CD14-positive monocyte (primary cell): Measurements from ENCODE around the gene ATL1. TPM values are rescaled to one million over a fixed set of nuclear protein-coding genes. Genes with fewer than 3 reads are reported as not detected.

ENCODE experiments used
- DNase-seq, 3 donors: peaks; one replicate each; pipeline ENCODE4 v3.0.0-alpha.2; 2011 to 2022
- H2AFZ ChIP-seq: 2 replicates; pipeline ENCODE4 v1.6.0; 2012; ENCODE audit warnings: mild to moderate bottlenecking, low read depth, low read length, inconsistent platforms; ENCODE audit not compliant: insufficient read depth, poor library complexity, severe bottlenecking
- H3K27ac ChIP-seq, 2 donors: 1 replicate in 1 of 2; 2 replicates in 1 of 2; pipeline ENCODE4 v1.5.1; 2012 to 2013; ENCODE audit warnings: low read length in 2 of 2, control low read depth in 1 of 2, inconsistent platforms in 1 of 2, low read depth in 1 of 2, mild to moderate bottlenecking in 1 of 2
- H3K27me3 ChIP-seq, 2 donors: one replicate each; pipeline versions ENCODE4 v1.6.0 to v1.6.1; 2011 to 2013; ENCODE audit warnings: low read length in 2 of 2; ENCODE audit not compliant: control insufficient read depth in 2 of 2, insufficient read depth in 2 of 2
- H3K36me3 ChIP-seq, 2 donors: replicated peaks in 1 of 2; 1 replicate in 1 of 2; 2 replicates in 1 of 2; pipeline versions ENCODE4 v1.5.1 to v1.6.1; 2012 to 2013; ENCODE audit warnings: low read length in 2 of 2, control low read depth in 1 of 2, inconsistent platforms in 1 of 2, mild to moderate bottlenecking in 1 of 2; ENCODE audit not compliant: insufficient read depth in 2 of 2, control insufficient read depth in 1 of 2
- H3K4me1 ChIP-seq, 2 donors: 1 replicate in 1 of 2; 2 replicates in 1 of 2; pipeline versions ENCODE4 v1.5.1 to v1.6.1; 2012 to 2013; ENCODE audit warnings: low read length in 2 of 2, control low read depth in 1 of 2, inconsistent platforms in 1 of 2, mild to moderate bottlenecking in 1 of 2, moderate library complexity in 1 of 2; ENCODE audit not compliant: insufficient read depth in 2 of 2, control insufficient read depth in 1 of 2
- H3K4me2 ChIP-seq: replicated peaks from 2 replicates; pipeline ENCODE3; 2012; ENCODE audit warnings: low read length, moderate library complexity, mild to moderate bottlenecking; ENCODE audit not compliant: poor library complexity, severe bottlenecking; ENCODE audit errors: extremely low read depth
- H3K4me3 ChIP-seq, 3 experiments: fragments of 200-600 bp in 1 of 3; sonication (generic) in 1 of 3; replicated peaks in 1 of 3; 1 replicate in 2 of 3; 2 replicates in 1 of 3; pipeline ENCODE4 v1.5.1; 2011 to 2013; ENCODE audit warnings: low read length in 3 of 3, mild to moderate bottlenecking in 3 of 3, control low read depth in 2 of 3, low read depth in 2 of 3, inconsistent platforms in 1 of 3, moderate library complexity in 1 of 3
- H3K79me2 ChIP-seq: 2 replicates; pipeline ENCODE4 v1.6.0; 2012; ENCODE audit warnings: mild to moderate bottlenecking, control low read depth, inconsistent platforms, low read length, moderate library complexity; ENCODE audit not compliant: insufficient read depth
- H3K9ac ChIP-seq: 2 replicates; pipeline ENCODE4 v1.6.0; 2017; ENCODE audit warnings: low read length, mild to moderate bottlenecking; ENCODE audit not compliant: insufficient read depth, poor library complexity, severe bottlenecking
- H3K9me3 ChIP-seq, 2 donors: replicated peaks in 1 of 2; 1 replicate in 1 of 2; 2 replicates in 1 of 2; pipeline versions ENCODE4 v1.5.1 to v1.6.1; 2012 to 2013; ENCODE audit warnings: low read length in 2 of 2, control low read depth in 1 of 2; ENCODE audit not compliant: control insufficient read depth in 1 of 2, insufficient read depth in 1 of 2
- H4K20me1 ChIP-seq: 2 replicates; pipeline ENCODE4 v1.6.0; 2012; ENCODE audit warnings: mild to moderate bottlenecking, low read length, control low read depth, moderate library complexity; ENCODE audit not compliant: insufficient read depth
- H3K27ac Mint-ChIP-seq, 7 donors: one replicate each; pipeline ENCODE4 v1.8.0; 2020; ENCODE audit warnings: mild to moderate bottlenecking in 7 of 7, mixed read lengths in 7 of 7, moderate library complexity in 6 of 7, inconsistent platforms in 2 of 7
- H3K27me3 Mint-ChIP-seq, 3 donors: one replicate each; pipeline ENCODE4 v1.8.0; 2021 to 2022; ENCODE audit warnings: low read depth in 3 of 3, mild to moderate bottlenecking in 3 of 3, mixed read lengths in 3 of 3, moderate library complexity in 3 of 3, inconsistent platforms in 1 of 3
- H3K36me3 Mint-ChIP-seq, 2 donors: one replicate each; pipeline ENCODE4 v1.8.0; 2020; ENCODE audit warnings: mixed read lengths in 2 of 2, inconsistent platforms in 1 of 2, mild to moderate bottlenecking in 1 of 2
- H3K4me1 Mint-ChIP-seq: one replicate; pipeline ENCODE4 v1.8.0; 2020; ENCODE audit warnings: mild to moderate bottlenecking, mixed read lengths
- H3K4me3 Mint-ChIP-seq, 2 donors: one replicate each; pipeline ENCODE4 v1.8.0; 2020; ENCODE audit warnings: mild to moderate bottlenecking in 2 of 2, mixed read lengths in 2 of 2, moderate library complexity in 1 of 2
- H3K9me3 Mint-ChIP-seq, 7 donors: one replicate each; pipeline ENCODE4 v1.8.0; 2020 to 2022; ENCODE audit warnings: mixed read lengths in 7 of 7, mild to moderate bottlenecking in 6 of 7, moderate library complexity in 6 of 7, inconsistent platforms in 2 of 7
- CTCF ChIP-seq: fragments of 200-600 bp; IDR thresholded peaks from one replicate; pipeline ENCODE4 v1.8.0; 2022; ENCODE audit warnings: antibody characterized with exemption, mild to moderate bottlenecking
- WGBS: methylation state at CpG from one replicate; pipeline ENCODE4 v1.1.5; 2013; ENCODE audit warnings: missing lambda C conversion rate; ENCODE audit not compliant: insufficient coverage; 5-methylcytosine and 5-hydroxymethylcytosine counted together
- intact Hi-C, 2 donors: fragments of 100-400 bp; cut with micrococcal nuclease; formaldehyde crosslinking; loops; one replicate each; pipeline versions ENCODE4 v1.15.0 to v1.15.1; 2023
- polyA plus RNA-seq, 3 donors: library from polyadenylated mRNA; depleted of rRNA in 1 of 3; unstranded in 2 of 3; stranded (reverse) in 1 of 3; fragments of 300-500 nt in 2 of 3; fragments of >200 nt in 1 of 3; fragmentation: Illumina TruSeq in 2 of 3; gene quantifications; 1 replicate in 2 of 3; 2 replicates in 1 of 3; pipeline ENCODE4 v1.2.3, GENCODE V29; 2012 to 2021

The ATL1 gene
- polyA plus RNA-seq, 3 donors: 0.36 to 1.1 (median 0.99) TPM

GRCh38 chr14:50532502-50533240 is 27.3 kb upstream of the ATL1 start, which contains the start of gene MAP4K5:
TSS of gene MAP4K5 (minus strand) at chr14:50532569. CDS start at chr14:50532049, 520 bp downstream.
- Histone ChIP-seq H3K4me2 (peak within 1 kb of the TSS; percentile 96), H3K4me1 (peaks cover 25 to 38% of the 10 kb centered on the region in 2 donors), H4K20me1 (peaks cover 22% of the 10 kb centered on the region), H3K36me3 (no peaks in the 10 kb centered on the region), H3K9me3 (no peaks in the 10 kb centered on the region), H3K79me2 (peaks cover 45% of the 10 kb centered on the region), H2AFZ (peak within 1 kb of the TSS; percentile 95), H3K9ac (peak within 1 kb of the TSS; percentile 90), H3K4me3 (peak within 1 kb of the TSS; percentile 88 to 91 (median 89)), H3K27ac (peak within 1 kb of the TSS; percentile 73 to 84), H3K27me3 (no peaks in the 10 kb centered on the region)
- under 1% methylated on average over 58 of the region's 60 CpGs for WGBS
- Mint-ChIP-seq H3K9me3 (peaks cover 0 to 13% (median 0%) of the 10 kb centered on the region in 7 donors), H3K27ac (peak within 1 kb of the TSS; percentile 88 to 96 (median 95)), H3K4me3 (peak within 1 kb of the TSS; percentile 92 to 96), H3K27me3 (peaks cover 0 to 7% (median 0%) of the 10 kb centered on the region in 3 donors), H3K4me1 (peaks cover 46% of the 10 kb centered on the region), H3K36me3 (peaks cover 7 to 12% of the 10 kb centered on the region in 2 donors)
- intact Hi-C loops: loop anchor here in 1 of 2 donors (5.0 to 10.0 kb wide), 3 partner anchors 220 to 298 kb away; partner anchors contain the start of genes DMAC2L, L2HGDH and SOS2
- peak; percentile 83 to 84 (median 84) for DNase-seq
- peak; percentile 95 for TF ChIP-seq CTCF

GRCh38 chr14:50533241-50533705 is 26.7 kb upstream of the ATL1 start:
- no peaks in the 10 kb centered on the region for H3K27me3 ChIP-seq
- H3K4me1 ChIP-seq: peaks cover 25 to 38% of the 10 kb centered on the region in 2 donors
- peaks cover 18% of the 10 kb centered on the region for H4K20me1 ChIP-seq
- H3K36me3 ChIP-seq: no peaks in the 10 kb centered on the region
- peak overlapping the region; percentile 96 for H3K4me2 ChIP-seq
- DNase-seq: peak in 2 of 3 donors; percentile 70 to 78
- Mint-ChIP-seq H3K27ac (peak overlapping the region; percentile 88 to 96 (median 95)), H3K9me3 (peaks cover 0 to 13% (median 0%) of the 10 kb centered on the region in 7 donors), H3K36me3 (peaks cover 5 to 8% of the 10 kb centered on the region in 2 donors), H3K4me1 (peaks cover 44% of the 10 kb centered on the region), H3K4me3 (peak overlapping the region; percentile 92 to 93), H3K27me3 (peaks cover 0 to 7% (median 0%) of the 10 kb centered on the region in 3 donors)
- no peaks in the 10 kb centered on the region for H3K9me3 ChIP-seq
- TF ChIP-seq CTCF: no peak
- 0% methylated on average over 1 of the region's 5 CpGs for WGBS
- no peak overlapping the region for H3K9ac ChIP-seq
- peak overlapping the region in 1 of 2 donors; percentile 84 for H3K27ac ChIP-seq
- peaks cover 39% of the 10 kb centered on the region for H3K79me2 ChIP-seq
- intact Hi-C loops: loop anchor here in 1 of 2 donors (5.0 to 10.0 kb wide), 3 partner anchors 221 to 298 kb away; partner anchors contain the start of genes DMAC2L, L2HGDH and SOS2
- H2AFZ ChIP-seq: peak overlapping the region; percentile 95
- H3K4me3 ChIP-seq: peak overlapping the region; percentile 88 to 91 (median 89)
